LNCaP clone FGC (cell line): Measurements from ENCODE around the gene ZNF862.
A peak's percentile ranks its signal among the peaks of the same experiment; 100 is the strongest.

Experiments used
- DNase-seq: peaks from one replicate; pipeline ENCODE4 v3.0.0-alpha.2; 2011; ENCODE audit warnings: low read depth
- H3K4me3 ChIP-seq: 2 replicates; pipeline ENCODE4 v1.5.1; 2011; ENCODE audit warnings: mild to moderate bottlenecking, low read depth, low read length, control low read depth
- TF ChIP-seq, protein P1 (sequence below): IDR thresholded peaks from 2 replicates; pipeline ENCODE4 v1.5.1; 2012; ENCODE audit warnings: mild to moderate bottlenecking; ENCODE audit not compliant: control insufficient read depth, insufficient read depth; ENCODE audit errors: extremely low read depth

Gene ZNF862

DNA sequence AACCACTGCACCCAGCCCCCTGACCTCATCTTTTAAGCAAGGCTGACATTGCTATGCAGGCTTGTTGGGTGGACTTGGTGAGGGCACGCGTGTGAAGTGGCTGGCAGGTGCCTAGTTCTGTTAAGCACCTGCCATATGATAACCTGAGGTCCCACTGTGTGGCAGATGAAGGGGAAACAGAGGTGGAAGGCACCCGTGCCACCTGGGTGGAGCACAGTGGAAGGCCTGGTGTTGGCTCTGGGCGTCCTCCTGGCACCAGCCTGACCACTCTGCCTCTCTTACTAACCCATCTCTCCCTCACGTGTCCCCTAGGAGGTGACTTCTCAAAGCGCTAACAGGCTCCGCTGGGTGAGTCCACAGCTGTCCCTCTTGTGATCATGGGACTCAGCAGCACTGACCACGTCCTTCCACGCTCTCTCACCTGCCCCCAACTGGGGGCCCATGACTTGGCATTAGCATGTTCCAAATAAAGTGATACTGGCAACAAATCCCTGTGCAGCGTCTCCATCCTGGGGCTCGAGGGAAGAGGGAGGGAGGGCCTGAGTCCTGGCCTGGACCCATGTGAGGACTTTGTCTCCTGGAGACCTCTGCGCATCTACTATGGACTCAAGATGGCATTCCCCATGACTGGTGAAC, 4.6 kb upstream of the ZNF862 start:
- TF ChIP-seq, protein P1, sequence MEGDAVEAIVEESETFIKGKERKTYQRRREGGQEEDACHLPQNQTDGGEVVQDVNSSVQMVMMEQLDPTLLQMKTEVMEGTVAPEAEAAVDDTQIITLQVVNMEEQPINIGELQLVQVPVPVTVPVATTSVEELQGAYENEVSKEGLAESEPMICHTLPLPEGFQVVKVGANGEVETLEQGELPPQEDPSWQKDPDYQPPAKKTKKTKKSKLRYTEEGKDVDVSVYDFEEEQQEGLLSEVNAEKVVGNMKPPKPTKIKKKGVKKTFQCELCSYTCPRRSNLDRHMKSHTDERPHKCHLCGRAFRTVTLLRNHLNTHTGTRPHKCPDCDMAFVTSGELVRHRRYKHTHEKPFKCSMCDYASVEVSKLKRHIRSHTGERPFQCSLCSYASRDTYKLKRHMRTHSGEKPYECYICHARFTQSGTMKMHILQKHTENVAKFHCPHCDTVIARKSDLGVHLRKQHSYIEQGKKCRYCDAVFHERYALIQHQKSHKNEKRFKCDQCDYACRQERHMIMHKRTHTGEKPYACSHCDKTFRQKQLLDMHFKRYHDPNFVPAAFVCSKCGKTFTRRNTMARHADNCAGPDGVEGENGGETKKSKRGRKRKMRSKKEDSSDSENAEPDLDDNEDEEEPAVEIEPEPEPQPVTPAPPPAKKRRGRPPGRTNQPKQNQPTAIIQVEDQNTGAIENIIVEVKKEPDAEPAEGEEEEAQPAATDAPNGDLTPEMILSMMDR, result no peak
- H3K4me3 ChIP-seq, result no peak overlapping the region
- no peak for DNase-seq

DNA sequence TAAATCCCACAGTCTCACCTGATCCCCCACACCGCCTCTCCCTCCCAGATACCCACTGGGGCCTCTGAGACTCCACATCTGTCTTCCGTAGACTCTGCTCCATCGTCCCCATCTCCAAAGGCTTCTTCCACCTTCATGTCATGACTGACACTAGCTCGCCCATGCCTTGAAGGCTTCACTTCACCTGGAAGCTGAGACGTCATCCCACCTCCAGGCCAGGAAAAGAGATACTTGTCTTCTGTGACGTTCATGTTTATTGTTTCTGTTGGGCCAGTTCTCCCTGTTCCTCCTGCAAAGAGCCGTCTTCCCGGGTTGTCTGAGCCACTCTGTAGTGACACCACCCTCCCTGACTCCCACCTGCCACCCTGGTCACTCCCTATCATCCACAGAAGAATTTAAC, 3.6 kb upstream of the ZNF862 start:
- H3K4me3 ChIP-seq, result no peak overlapping the region
- DNase-seq, result no peak
- TF ChIP-seq, protein P1, result no peak

DNA sequence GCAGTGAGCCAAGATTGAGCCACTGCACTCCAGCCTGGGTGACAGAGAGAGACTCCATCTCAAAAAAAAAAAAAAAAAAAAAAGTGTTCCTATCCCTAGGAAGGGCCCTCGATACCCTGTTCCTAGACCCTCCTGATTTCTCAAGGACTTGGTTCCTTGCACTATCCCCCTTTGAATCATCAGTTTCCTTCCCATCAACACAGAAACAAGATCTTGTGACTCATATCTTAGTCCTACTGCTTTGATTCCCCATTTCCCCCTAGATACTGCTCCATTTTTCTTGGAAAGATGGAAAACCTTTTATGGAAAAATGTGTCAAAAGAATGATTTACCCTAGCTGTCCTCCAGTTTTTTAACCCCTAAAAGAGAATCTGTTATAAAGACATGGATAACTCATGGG, 1.7 kb upstream of the ZNF862 start:
- H3K4me3 ChIP-seq, result no peak overlapping the region
- DNase-seq, result no peak
- TF ChIP-seq, protein P1, result no peak

DNA sequence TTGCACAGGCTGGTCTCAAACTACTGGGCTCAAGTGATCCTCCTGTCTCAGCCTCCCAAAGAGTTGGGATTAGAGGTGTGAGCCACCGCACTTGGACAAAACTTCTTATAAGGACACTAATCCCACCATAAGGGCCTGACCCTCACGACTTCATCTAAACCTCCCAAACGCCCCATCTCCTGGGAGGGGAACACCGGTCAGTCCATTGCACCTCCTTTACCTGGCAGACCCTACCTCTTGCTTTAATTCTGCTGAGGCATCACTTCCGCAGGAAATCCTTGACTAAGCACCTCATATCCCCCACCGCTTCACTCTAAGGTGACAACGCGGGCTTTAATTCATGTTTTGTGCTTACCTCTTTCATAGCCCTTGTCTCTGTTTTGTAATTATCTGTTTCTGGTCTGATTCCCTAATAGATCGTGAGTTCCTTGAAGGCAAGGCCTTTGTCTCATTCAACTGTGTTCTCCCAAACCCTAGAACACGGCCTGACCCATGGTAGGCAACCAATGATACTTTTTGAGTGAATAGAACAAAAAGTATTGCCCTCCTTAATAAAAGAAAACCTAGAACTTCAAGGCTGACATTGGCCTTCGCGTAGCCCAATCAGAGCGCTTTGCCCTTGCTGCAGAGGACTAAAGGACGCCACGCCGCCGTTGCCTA, 481 bp upstream of the ZNF862 start:
- TF ChIP-seq, protein P1, result no peak
- DNase-seq, result no peak
- H3K4me3 ChIP-seq, result peak overlapping the region; percentile 93

DNA sequence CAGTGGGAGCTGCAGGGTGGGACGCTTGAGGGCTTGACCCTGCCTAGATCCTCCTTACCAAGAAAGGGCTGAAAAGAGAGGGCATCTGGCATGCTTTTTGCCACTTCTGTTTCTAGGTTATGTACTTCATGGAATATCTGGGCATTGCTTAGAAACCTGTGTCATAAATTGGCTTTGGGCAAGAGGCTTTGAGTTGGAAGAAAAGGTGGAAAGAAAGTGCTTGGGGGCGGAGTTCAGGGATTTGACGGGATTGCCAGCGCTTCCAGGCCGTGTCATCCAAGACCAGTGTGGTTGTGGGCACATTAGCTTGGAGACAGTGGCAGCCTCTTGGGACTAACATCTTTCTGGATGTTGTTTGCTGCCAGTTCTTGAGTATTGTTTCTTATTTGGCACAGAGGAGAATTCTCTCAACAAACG, 825 bp downstream of the ZNF862 start:
- H3K4me3 ChIP-seq, result peak overlapping the region; percentile 93
- DNase-seq, result no peak
- TF ChIP-seq, protein P1, result no peak

DNA sequence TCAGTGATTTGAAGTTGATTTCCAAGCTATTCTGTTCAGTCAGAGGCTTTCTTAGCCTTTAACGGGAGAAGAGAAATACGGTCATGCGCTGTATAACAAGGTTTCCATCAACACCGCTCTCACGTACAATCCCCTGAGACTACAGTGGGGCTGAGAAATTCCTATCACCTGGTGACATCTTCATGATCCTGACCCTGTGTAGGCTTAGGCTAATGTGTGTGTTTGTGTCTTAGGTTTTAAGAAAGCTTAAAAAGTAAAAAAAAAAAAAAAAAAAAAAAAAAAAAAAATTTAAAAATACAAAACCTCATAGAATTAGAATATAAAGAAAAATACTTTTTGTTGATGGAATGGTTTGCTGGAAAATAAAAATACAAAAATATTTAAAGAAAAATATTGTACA, 1.8 kb downstream of the ZNF862 start:
- no peak overlapping the region for H3K4me3 ChIP-seq
- TF ChIP-seq, protein P1, result no peak
- no peak for DNase-seq

DNA sequence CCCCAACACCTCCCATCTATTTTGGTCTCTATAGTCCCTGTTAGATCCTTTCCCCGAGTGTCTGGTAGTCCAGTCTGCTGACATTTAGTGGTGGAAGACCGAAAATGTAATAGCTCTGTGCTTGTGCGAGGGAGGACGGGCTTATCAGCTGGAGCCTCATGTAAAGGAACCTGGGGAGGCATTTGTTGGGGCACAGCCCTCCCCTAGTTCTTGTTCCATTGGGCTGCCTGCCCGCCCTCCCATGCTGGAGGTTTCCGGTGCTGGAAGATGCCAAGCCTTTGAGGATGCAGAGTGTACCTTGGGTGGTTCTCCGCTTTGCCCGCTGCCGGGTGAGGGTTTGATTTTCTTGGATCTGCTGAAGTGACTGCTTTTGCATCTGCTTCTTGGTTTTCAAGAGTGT, 5.4 kb downstream of the ZNF862 start:
- H3K4me3 ChIP-seq, result no peak overlapping the region
- TF ChIP-seq, protein P1, result no peak
- DNase-seq, result no peak
